Trophoblast cell (in vitro differentiated cells and primary cell): ENCODE data around the gene MCL1.

ENCODE experiments used
- DNase-seq, 2 donors: peaks; one replicate each; pipeline ENCODE4 v3.0.0-alpha.2; 2016
- H2AFZ ChIP-seq: 2 replicates; pipeline ENCODE4 v1.6.1; 2013; ENCODE audit warnings: low read length, moderate library complexity, mild to moderate bottlenecking; ENCODE audit not compliant: insufficient read depth, poor library complexity
- H2AK5ac ChIP-seq: 2 replicates; pipeline ENCODE4 v1.6.1; 2013; ENCODE audit warnings: mild to moderate bottlenecking, low read length
- H2BK120ac ChIP-seq: 2 replicates; pipeline ENCODE4 v1.6.1; 2013; ENCODE audit warnings: low read length, mild to moderate bottlenecking, moderate library complexity; ENCODE audit not compliant: insufficient read depth, poor library complexity
- H2BK12ac ChIP-seq: 2 replicates; pipeline ENCODE4 v1.6.1; 2013; ENCODE audit warnings: mild to moderate bottlenecking, low read length, moderate library complexity
- H2BK5ac ChIP-seq: 2 replicates; pipeline ENCODE4 v1.6.1; 2013; ENCODE audit warnings: low read length, low read depth, moderate library complexity, mild to moderate bottlenecking; ENCODE audit not compliant: poor library complexity
- H3K14ac ChIP-seq: 2 replicates; pipeline ENCODE4 v1.6.1; 2013; ENCODE audit warnings: mild to moderate bottlenecking, low read length
- H3K18ac ChIP-seq: 2 replicates; pipeline ENCODE4 v1.6.1; 2013; ENCODE audit warnings: mild to moderate bottlenecking, low read length
- H3K23ac ChIP-seq: 2 replicates; pipeline ENCODE4 v1.6.1; 2013; ENCODE audit warnings: low read length
- H3K27ac ChIP-seq: 2 replicates; pipeline ENCODE4 v1.5.1; 2013; ENCODE audit warnings: low read depth, mild to moderate bottlenecking, inconsistent platforms, low read length, moderate library complexity
- H3K27me3 ChIP-seq: 2 replicates; pipeline ENCODE4 v1.6.1; 2013; ENCODE audit warnings: inconsistent platforms, mild to moderate bottlenecking, low read length, moderate library complexity; ENCODE audit not compliant: insufficient read depth
- H3K36me3 ChIP-seq, 2 experiments: 1 replicate in 1 of 2; 2 replicates in 1 of 2; pipeline ENCODE4 v1.6.1; 2013; ENCODE audit warnings: low read length in 2 of 2, mild to moderate bottlenecking in 2 of 2, moderate library complexity in 1 of 2; ENCODE audit not compliant: insufficient read depth in 2 of 2, control insufficient read depth in 1 of 2
- H3K4ac ChIP-seq: 2 replicates; pipeline ENCODE4 v1.6.1; 2013; ENCODE audit warnings: low read depth, mild to moderate bottlenecking, low read length, moderate library complexity
- H3K4me1 ChIP-seq, 2 experiments: 1 replicate in 1 of 2; 2 replicates in 1 of 2; pipeline ENCODE4 v1.6.1; 2013; ENCODE audit warnings: low read length in 2 of 2, mild to moderate bottlenecking in 2 of 2, moderate library complexity in 1 of 2; ENCODE audit not compliant: insufficient read depth in 2 of 2, control insufficient read depth in 1 of 2
- H3K4me2 ChIP-seq: 2 replicates; pipeline ENCODE4 v1.6.1; 2013; ENCODE audit warnings: inconsistent platforms, mild to moderate bottlenecking, low read length, moderate library complexity
- H3K4me3 ChIP-seq: 2 replicates; pipeline ENCODE4 v1.5.1; 2013; ENCODE audit warnings: mild to moderate bottlenecking, low read depth, low read length, inconsistent platforms
- H3K79me1 ChIP-seq: one replicate; pipeline ENCODE4 v1.6.1; 2013; ENCODE audit warnings: low read length
- H3K79me2 ChIP-seq: 2 replicates; pipeline ENCODE4 v1.6.1; 2013; ENCODE audit warnings: low read length, mild to moderate bottlenecking; ENCODE audit not compliant: control insufficient read depth, insufficient read depth, poor library complexity
- H3K9ac ChIP-seq: 2 replicates; pipeline ENCODE4 v1.6.1; 2013; ENCODE audit warnings: mild to moderate bottlenecking, low read length
- H3K9me3 ChIP-seq: 2 replicates; pipeline ENCODE4 v1.6.1; 2013; ENCODE audit warnings: low read depth, mild to moderate bottlenecking, control low read depth, inconsistent platforms, low read length; ENCODE audit not compliant: insufficient read depth
- H4K12ac ChIP-seq: 2 replicates; pipeline ENCODE4 v1.6.1; 2013; ENCODE audit warnings: low read depth, mild to moderate bottlenecking, low read length, moderate library complexity
- H4K8ac ChIP-seq: 2 replicates; pipeline ENCODE4 v1.6.1; 2013; ENCODE audit warnings: low read depth, mild to moderate bottlenecking, low read length, moderate library complexity
- H4K91ac ChIP-seq: one replicate; pipeline ENCODE4 v1.6.1; 2013; ENCODE audit warnings: low read depth, mild to moderate bottlenecking, low read length, moderate library complexity
- WGBS: extraction: QIAGEN DNeasy Blood & Tissue Kit; methylation state at CpG from one replicate; pipeline ENCODE4 v1.1.7; 2013; ENCODE audit warnings: missing lambda C conversion rate; ENCODE audit not compliant: insufficient read length, insufficient coverage; ENCODE audit errors: extremely low coverage; 5-methylcytosine and 5-hydroxymethylcytosine counted together

The MCL1 gene

GRCh38 chr1:150572918-150573647, 6.3 kb downstream of the MCL1 start:
- H4K8ac ChIP-seq, result no peak overlapping the region
- no peak overlapping the region for H3K4me3 ChIP-seq
- peaks cover 22 to 33% of the 10 kb centered on the region in 2 experiments for H3K4me1 ChIP-seq
- no peak overlapping the region for H4K91ac ChIP-seq
- H3K23ac ChIP-seq, result no peak overlapping the region
- peaks cover 12 to 26% of the 10 kb centered on the region in 2 experiments for H3K36me3 ChIP-seq
- H3K4ac ChIP-seq, result peak overlapping the region; percentile 47
- no peak overlapping the region for H3K18ac ChIP-seq
- no peaks in the 10 kb centered on the region for H3K9me3 ChIP-seq
- peak in 1 of 2 donors; percentile 59 for DNase-seq
- H2BK120ac ChIP-seq, result no peak overlapping the region
- no peak overlapping the region for H3K14ac ChIP-seq
- no peak overlapping the region for H2AFZ ChIP-seq
- H3K79me2 ChIP-seq, result peaks cover 8% of the 10 kb centered on the region
- H2BK5ac ChIP-seq, result no peak overlapping the region
- peaks cover 9% of the 10 kb centered on the region for H3K79me1 ChIP-seq
- no peak overlapping the region for H2BK12ac ChIP-seq
- no CpG with 5 or more reads among the region's 4 CpGs for WGBS
- no peak overlapping the region for H3K9ac ChIP-seq
- H3K27ac ChIP-seq, result no peak overlapping the region
- H3K4me2 ChIP-seq, result no peak overlapping the region
- H3K27me3 ChIP-seq, result no peaks in the 10 kb centered on the region
- H4K12ac ChIP-seq, result no peak overlapping the region
- H2AK5ac ChIP-seq, result no peak overlapping the region

DNA sequence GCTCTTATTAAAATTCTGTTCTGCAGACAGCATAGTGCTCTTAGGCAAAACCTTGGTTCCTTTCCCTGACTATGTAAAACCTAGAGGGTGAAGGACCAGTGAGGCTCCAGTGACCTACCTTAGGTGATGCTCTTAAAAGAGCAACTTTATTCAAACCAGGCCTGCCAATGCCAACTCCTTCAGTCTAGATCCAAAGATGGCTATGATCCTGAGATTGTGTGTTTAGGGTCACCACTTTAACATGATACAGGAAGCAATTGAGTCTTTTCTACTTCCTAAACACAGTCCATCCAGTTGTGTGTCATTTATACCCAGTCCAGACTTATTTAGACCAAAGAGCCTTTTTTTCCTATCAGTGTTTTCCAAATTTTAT, 10.8 kb downstream of the MCL1 start:
- no peak overlapping the region for H3K9ac ChIP-seq
- DNase-seq, result no peak
- H2BK120ac ChIP-seq, result peak overlapping the region; percentile 96
- H3K27ac ChIP-seq, result peak overlapping the region; percentile 98
- H3K27me3 ChIP-seq, result no peaks in the 10 kb centered on the region
- H3K4me3 ChIP-seq, result no peak overlapping the region
- H3K14ac ChIP-seq, result peak overlapping the region; percentile 86
- peak overlapping the region; percentile 98 for H2BK12ac ChIP-seq
- no peak overlapping the region for H2AFZ ChIP-seq
- H4K12ac ChIP-seq, result no peak overlapping the region
- peak overlapping the region; percentile 85 for H2BK5ac ChIP-seq
- no peak overlapping the region for H3K4ac ChIP-seq
- H3K9me3 ChIP-seq, result no peaks in the 10 kb centered on the region
- H4K91ac ChIP-seq, result peak overlapping the region; percentile 83
- peak overlapping the region; percentile 39 for H2AK5ac ChIP-seq
- peaks cover 31 to 43% of the 10 kb centered on the region in 2 experiments for H3K4me1 ChIP-seq
- no peak overlapping the region for H3K23ac ChIP-seq
- H3K18ac ChIP-seq, result peak overlapping the region; percentile 33
- peaks cover 11% of the 10 kb centered on the region for H3K79me2 ChIP-seq
- peaks cover 27% of the 10 kb centered on the region for H3K79me1 ChIP-seq
- H3K36me3 ChIP-seq, result peaks cover 4 to 8% of the 10 kb centered on the region in 2 experiments
- peak overlapping the region; percentile 62 for H4K8ac ChIP-seq
- H3K4me2 ChIP-seq, result peak overlapping the region; percentile 39

- H3K27ac ChIP-seq, result peak overlapping the region; percentile 98
- no peak overlapping the region for H4K12ac ChIP-seq
- peak overlapping the region; percentile 59 for H3K4me2 ChIP-seq
- H3K9me3 ChIP-seq, result no peaks in the 10 kb centered on the region
- H3K36me3 ChIP-seq, result peaks cover under 1 to 3% of the 10 kb centered on the region in 2 experiments
- WGBS, result no CpG with 5 or more reads among the region's 10 CpGs
- H3K4ac ChIP-seq, result peak overlapping the region; percentile 30
- peak overlapping the region; percentile 96 for H2BK120ac ChIP-seq
- H3K4me3 ChIP-seq, result no peak overlapping the region
- H2BK5ac ChIP-seq, result peak overlapping the region; percentile 85
- H3K79me1 ChIP-seq, result peaks cover 33% of the 10 kb centered on the region
- no peak overlapping the region for H2AFZ ChIP-seq
- H3K9ac ChIP-seq, result no peak overlapping the region
- peak overlapping the region; percentile 23 for H2BK12ac ChIP-seq
- H3K18ac ChIP-seq, result peak overlapping the region; percentile 25
- peaks cover 11% of the 10 kb centered on the region for H3K79me2 ChIP-seq
- DNase-seq, result peak; percentile 93 to 96
- H3K4me1 ChIP-seq, result peaks cover 35 to 44% of the 10 kb centered on the region in 2 experiments
- peak overlapping the region; percentile 55 for H3K14ac ChIP-seq
- H2AK5ac ChIP-seq, result no peak overlapping the region
- H4K8ac ChIP-seq, result no peak overlapping the region
- peak overlapping the region; percentile 83 for H4K91ac ChIP-seq
- no peaks in the 10 kb centered on the region for H3K27me3 ChIP-seq
- H3K23ac ChIP-seq, result no peak overlapping the region
Measured at GRCh38 chr1:150567717-150568593, 11.5 kb downstream of the MCL1 start.

GRCh38 chr1:150567341-150567716, 12.1 kb downstream of the MCL1 start:
- Histone ChIP-seq H3K14ac (peak overlapping the region; percentile 55), H2AK5ac (peak overlapping the region; percentile 20)
- no CpG with 5 or more reads among the region's 3 CpGs for WGBS

More at GRCh38 chr1:150567341-150567716, 12.1 kb downstream of the MCL1 start:
- peaks cover 13% of the 10 kb centered on the region for H3K79me2 ChIP-seq
- peaks cover 39% of the 10 kb centered on the region for H3K79me1 ChIP-seq
- peak overlapping the region; percentile 84 for H2BK12ac ChIP-seq
- H2BK120ac ChIP-seq, result peak overlapping the region; percentile 50
- no peak overlapping the region for H4K12ac ChIP-seq
- no peak for DNase-seq
- peak overlapping the region; percentile 75 for H4K91ac ChIP-seq
- peak overlapping the region; percentile 55 for H3K18ac ChIP-seq
- peaks cover 41 to 48% of the 10 kb centered on the region in 2 experiments for H3K4me1 ChIP-seq
- peak overlapping the region; percentile 52 for H2BK5ac ChIP-seq
- H3K4me3 ChIP-seq, result no peak overlapping the region
- peak overlapping the region; percentile 30 for H3K4ac ChIP-seq
- H2AFZ ChIP-seq, result peak overlapping the region; percentile 2
- peak overlapping the region; percentile 94 for H3K27ac ChIP-seq
- peak overlapping the region; percentile 59 for H3K4me2 ChIP-seq
- H3K36me3 ChIP-seq, result peaks cover 0 to 2% of the 10 kb centered on the region in 2 experiments
- no peaks in the 10 kb centered on the region for H3K9me3 ChIP-seq
- H3K23ac ChIP-seq, result no peak overlapping the region
- H3K9ac ChIP-seq, result peak overlapping the region; percentile 47
- H3K27me3 ChIP-seq, result no peaks in the 10 kb centered on the region
- peak overlapping the region; percentile 53 for H4K8ac ChIP-seq
